ENCODE measurements around the gene OR9A4. TPM values are rescaled to one million over a fixed set of nuclear protein-coding genes. Genes with fewer than 3 reads are reported as not detected.

Gene OR9A4
- total and polyA plus RNA-seq, 8 donors, result not detected

DNA sequence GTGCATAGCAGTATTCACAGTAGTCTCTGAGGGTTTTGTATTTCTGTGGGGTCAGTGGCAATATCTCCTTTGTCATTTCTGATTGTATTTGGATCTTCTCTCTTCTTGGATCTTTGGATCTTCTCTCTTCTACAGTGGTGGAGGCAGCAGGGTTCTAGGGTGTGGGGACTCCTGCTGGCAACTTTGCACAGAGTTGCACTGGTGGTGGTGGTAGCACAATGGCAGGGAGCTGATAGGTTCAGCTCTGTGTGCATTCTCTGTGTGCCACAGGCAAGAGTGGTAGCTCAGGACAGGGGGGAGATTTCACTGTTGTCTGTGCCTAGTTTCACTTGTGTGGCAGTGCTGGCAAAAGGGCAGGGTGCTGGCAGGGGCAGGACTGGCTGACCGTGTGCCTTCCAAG lies 39.8 kb upstream of the OR9A4 start:
- Histone ChIP-seq H3K36me3 (no peaks in the 10 kb centered on the region), H3K27ac (no peak overlapping the region), H3K4me3 (no peak overlapping the region), H3K27me3 (no peaks in the 10 kb centered on the region), H3K9me3 (no peaks in the 10 kb centered on the region), H3K4me1 (no peaks in the 10 kb centered on the region)
- no peak for DNase-seq
- intact Hi-C loops (cut with DNase I), result no loop called here
- FAIRE-seq, result no peak
- ATAC-seq, result no peak
- TF ChIP-seq, protein P1, sequence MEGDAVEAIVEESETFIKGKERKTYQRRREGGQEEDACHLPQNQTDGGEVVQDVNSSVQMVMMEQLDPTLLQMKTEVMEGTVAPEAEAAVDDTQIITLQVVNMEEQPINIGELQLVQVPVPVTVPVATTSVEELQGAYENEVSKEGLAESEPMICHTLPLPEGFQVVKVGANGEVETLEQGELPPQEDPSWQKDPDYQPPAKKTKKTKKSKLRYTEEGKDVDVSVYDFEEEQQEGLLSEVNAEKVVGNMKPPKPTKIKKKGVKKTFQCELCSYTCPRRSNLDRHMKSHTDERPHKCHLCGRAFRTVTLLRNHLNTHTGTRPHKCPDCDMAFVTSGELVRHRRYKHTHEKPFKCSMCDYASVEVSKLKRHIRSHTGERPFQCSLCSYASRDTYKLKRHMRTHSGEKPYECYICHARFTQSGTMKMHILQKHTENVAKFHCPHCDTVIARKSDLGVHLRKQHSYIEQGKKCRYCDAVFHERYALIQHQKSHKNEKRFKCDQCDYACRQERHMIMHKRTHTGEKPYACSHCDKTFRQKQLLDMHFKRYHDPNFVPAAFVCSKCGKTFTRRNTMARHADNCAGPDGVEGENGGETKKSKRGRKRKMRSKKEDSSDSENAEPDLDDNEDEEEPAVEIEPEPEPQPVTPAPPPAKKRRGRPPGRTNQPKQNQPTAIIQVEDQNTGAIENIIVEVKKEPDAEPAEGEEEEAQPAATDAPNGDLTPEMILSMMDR (IDR thresholded peaks at IDR 0.05), result no peak
- 81 to 83% methylated on average over 1 of the region's 1 CpG for WGBS, 2 donors

DNA sequence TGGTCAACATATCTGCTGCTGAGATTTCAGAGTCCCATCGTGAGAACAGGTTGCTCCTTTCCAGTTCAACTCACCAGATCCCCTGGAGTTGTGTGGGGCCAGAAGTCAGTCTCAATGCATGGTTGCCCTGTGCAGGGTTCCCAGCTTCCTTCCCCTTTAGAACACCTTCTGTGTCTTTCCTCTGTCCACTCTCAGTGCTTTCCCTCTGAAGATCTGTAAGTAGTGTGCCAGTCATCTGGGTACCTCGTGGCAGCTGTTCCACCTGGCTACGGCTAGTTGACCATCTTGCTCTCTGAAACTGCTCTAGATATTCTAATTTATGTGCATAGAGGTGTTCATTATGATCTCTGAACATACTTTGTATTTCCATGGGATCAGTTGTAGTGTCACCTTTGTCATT lies 38.8 kb upstream of the OR9A4 start:
- intact Hi-C loops (cut with DNase I), result no loop called here

DNA sequence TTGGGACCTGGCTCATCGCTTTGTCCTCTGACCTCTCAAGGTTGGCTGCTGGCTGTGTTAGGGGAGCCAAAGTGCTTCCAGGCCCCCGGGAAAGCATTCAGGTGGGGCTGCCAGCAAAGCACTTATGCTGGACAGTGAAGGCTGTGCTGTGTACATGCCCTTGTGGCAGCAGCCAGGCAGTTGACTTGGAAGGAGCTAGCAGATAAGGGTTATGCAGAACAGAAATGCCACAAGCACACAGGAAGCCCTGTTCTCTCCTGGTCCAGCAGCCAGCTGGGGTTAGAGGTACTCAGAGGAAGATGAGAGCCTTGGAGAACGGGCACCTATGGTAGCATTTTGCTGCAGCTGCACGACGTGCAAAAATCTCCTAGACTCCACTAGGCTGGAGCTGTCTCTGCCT lies 35.2 kb upstream of the OR9A4 start:
- TF ChIP-seq, protein P1 (IDR thresholded peaks at IDR 0.05), result no peak
- intact Hi-C loops (cut with DNase I), result no loop called here
- H3K4me3 ChIP-seq, result no peak overlapping the region
- no peak overlapping the region for H3K27ac ChIP-seq
- no peaks in the 10 kb centered on the region for H3K27me3 ChIP-seq
- DNase-seq (no peak), ATAC-seq (peak in 1 of 4 donors; percentile 58), FAIRE-seq (no peak)
- H3K4me1 ChIP-seq, result no peaks in the 10 kb centered on the region
- H3K9me3 ChIP-seq, result no peaks in the 10 kb centered on the region
- no peaks in the 10 kb centered on the region for H3K36me3 ChIP-seq
- WGBS, 2 donors, result 59 to 60% methylated on average over 5 of the region's 5 CpGs

More for the DNA sequence above, 38.8 kb upstream of the OR9A4 start:
- ATAC-seq (no peak), FAIRE-seq (no peak), DNase-seq (no peak)
- no peaks in the 10 kb centered on the region for H3K9me3 ChIP-seq
- no peak overlapping the region for H3K27ac ChIP-seq
- no peaks in the 10 kb centered on the region for H3K27me3 ChIP-seq
- no peaks in the 10 kb centered on the region for H3K4me1 ChIP-seq
- TF ChIP-seq, protein P1 (IDR thresholded peaks at IDR 0.05), result no peak
- 91 to 98% methylated on average over 3 of the region's 3 CpGs for WGBS, 2 donors
- no peaks in the 10 kb centered on the region for H3K36me3 ChIP-seq
- H3K4me3 ChIP-seq, result no peak overlapping the region

DNA sequence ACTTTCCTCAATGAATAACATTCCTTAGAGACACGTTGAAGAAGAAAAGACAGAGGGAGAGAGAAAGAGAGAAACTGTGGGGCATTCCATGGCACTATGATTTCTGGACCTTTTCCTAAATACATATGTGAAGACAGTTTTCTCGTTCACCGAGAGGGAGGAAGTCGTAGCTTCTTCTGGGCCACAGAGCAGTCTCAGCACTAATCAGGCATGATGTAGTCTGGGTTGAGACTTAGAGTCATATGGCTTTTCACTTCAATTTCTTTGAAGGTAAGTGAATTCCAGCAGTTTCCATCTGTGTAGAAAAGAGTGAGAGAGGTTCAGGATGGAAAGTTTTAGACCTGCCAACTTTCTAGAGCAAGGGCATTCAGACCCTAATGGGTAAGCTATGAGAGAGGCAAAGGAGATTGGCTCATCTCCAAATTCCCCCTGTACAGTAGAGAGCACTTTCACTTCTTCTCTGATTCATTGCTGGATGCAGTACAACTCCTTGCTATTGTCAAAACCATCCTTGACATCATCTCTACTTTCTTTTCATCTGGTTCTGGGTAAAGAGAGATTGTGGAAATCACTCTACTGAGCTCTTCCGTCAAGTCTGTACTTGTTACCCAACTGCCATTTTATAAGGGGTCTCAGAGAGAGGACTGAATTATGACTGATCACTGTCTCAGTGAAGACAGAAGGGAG lies 31.5 kb upstream of the OR9A4 start:
- intact Hi-C loops (cut with DNase I), result no loop called here
- peak in 1 of 4 donors; percentile 23 for ATAC-seq
- Histone ChIP-seq H3K27me3 (no peaks in the 10 kb centered on the region), H3K27ac (no peak overlapping the region), H3K4me1 (no peaks in the 10 kb centered on the region), H3K9me3 (no peaks in the 10 kb centered on the region), H3K4me3 (no peak overlapping the region), H3K36me3 (no peaks in the 10 kb centered on the region)
- 78 to 80% methylated on average over 5 of the region's 5 CpGs for WGBS, 2 donors
- no peak for FAIRE-seq
- TF ChIP-seq, protein P1 (IDR thresholded peaks at IDR 0.05), result no peak
- DNase-seq, result no peak

DNA sequence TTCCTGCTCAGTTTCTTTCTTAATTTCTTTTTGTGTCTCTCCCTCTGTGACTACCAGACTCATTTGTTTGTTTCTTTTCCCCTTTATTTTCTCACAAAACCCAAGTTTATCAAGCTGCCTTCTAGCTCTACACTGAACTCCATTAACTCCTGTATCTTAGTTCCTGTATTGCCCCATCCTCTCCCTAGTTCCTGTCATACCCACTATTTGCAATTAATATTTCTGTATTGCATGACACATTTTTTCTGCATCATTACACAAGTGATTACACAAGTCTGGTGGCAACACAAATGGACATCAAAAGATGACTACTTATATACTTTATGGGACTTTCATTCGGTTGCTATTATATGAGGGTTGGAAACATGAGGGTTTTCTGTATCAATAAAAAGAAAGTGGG lies 26.9 kb upstream of the OR9A4 start:
- Histone ChIP-seq H3K9me3 (no peaks in the 10 kb centered on the region), H3K4me1 (no peaks in the 10 kb centered on the region), H3K4me3 (no peak overlapping the region), H3K36me3 (no peaks in the 10 kb centered on the region), H3K27me3 (no peaks in the 10 kb centered on the region), H3K27ac (no peak overlapping the region)
- TF ChIP-seq, protein P1 (IDR thresholded peaks at IDR 0.05), result no peak
- FAIRE-seq (no peak), ATAC-seq (no peak), DNase-seq (no peak)
- intact Hi-C loops (cut with DNase I), result no loop called here
- 91 to 94% methylated on average over 1 of the region's 1 CpG for WGBS, 2 donors

Data from pancreas (tissue), 10 donors.